Activated CD4-positive, alpha-beta T cell treated with anti-CD3 and anti-CD28 coated beads, Interleukin-2, amount 10 ng/mL, durations not matched to agents 24 days and 14 days (primary cell): ENCODE results near the gene COX5A. TPM values are rescaled to one million over a fixed set of nuclear protein-coding genes. Genes with fewer than 3 reads are reported as not detected.
"Not testable (repeated sequence)": the region's sequence is repeated elsewhere in the genome, so short reads cannot be mapped to it uniquely, and the experiment has no call there.

Experiments used
- DNase-seq: peaks from one replicate; pipeline ENCODE4 v3.0.0; 2022
- H3K27ac Mint-ChIP-seq: one replicate; pipeline ENCODE4 v1.8.0; 2022; ENCODE audit warnings: mild to moderate bottlenecking, mixed read lengths
- H3K27me3 Mint-ChIP-seq: one replicate; pipeline ENCODE4 v1.8.0; 2022; ENCODE audit warnings: mixed read lengths
- H3K36me3 Mint-ChIP-seq: one replicate; pipeline ENCODE4 v1.8.0; 2022; ENCODE audit warnings: low read depth, mild to moderate bottlenecking, mixed read lengths
- H3K4me1 Mint-ChIP-seq: one replicate; pipeline ENCODE4 v1.8.0; 2021; ENCODE audit warnings: mixed read lengths
- H3K4me3 Mint-ChIP-seq: one replicate; pipeline ENCODE4 v1.8.0; 2022; ENCODE audit warnings: mild to moderate bottlenecking, moderate library complexity, mixed read lengths
- H3K9me3 Mint-ChIP-seq: one replicate; pipeline ENCODE4 v1.8.0; 2021; ENCODE audit warnings: mixed read lengths
- intact Hi-C: fragments of 100-400 bp; cut with micrococcal nuclease; formaldehyde crosslinking; loops from one replicate; pipeline ENCODE4 v1.15.1; 2023
- total RNA-seq: library from RNA; stranded (reverse); gene quantifications from 2 replicates; pipeline ENCODE4 v1.2.3, GENCODE V29; 2022

COX5A gene
- total RNA-seq, 1 donor from 2014 or later = 317 TPM

GRCh38 chr15:74904190-74904805 is 33.6 kb downstream of the COX5A start:
- peaks cover 36% of the 10 kb centered on the region for H3K4me1 Mint-ChIP-seq
- no peaks in the 10 kb centered on the region for H3K27me3 Mint-ChIP-seq
- intact Hi-C loops = no loop called here
- peaks cover 41% of the 10 kb centered on the region for H3K36me3 Mint-ChIP-seq
- DNase-seq = no peak
- no peak overlapping the region for H3K27ac Mint-ChIP-seq
- H3K4me3 Mint-ChIP-seq = peak overlapping the region; percentile 64
- H3K9me3 Mint-ChIP-seq = no peaks in the 10 kb centered on the region

- peaks cover 39% of the 10 kb centered on the region for H3K36me3 Mint-ChIP-seq
- DNase-seq = no peak
- no peaks in the 10 kb centered on the region for H3K9me3 Mint-ChIP-seq
- H3K27me3 Mint-ChIP-seq = no peaks in the 10 kb centered on the region
- H3K4me1 Mint-ChIP-seq = peaks cover 36% of the 10 kb centered on the region
- intact Hi-C loops = no loop called here
- H3K4me3 Mint-ChIP-seq = no peak overlapping the region
- H3K27ac Mint-ChIP-seq = no peak overlapping the region
Measured at GRCh38 chr15:74903676-74904075, 34.2 kb downstream of the COX5A start.

- no peak for DNase-seq
- intact Hi-C loops = no loop called here
- Mint-ChIP-seq H3K9me3 (no peaks in the 10 kb centered on the region), H3K4me1 (peaks cover 34% of the 10 kb centered on the region), H3K27ac (no peak overlapping the region), H3K27me3 (no peaks in the 10 kb centered on the region), H3K4me3 (no peak overlapping the region), H3K36me3 (peaks cover 42% of the 10 kb centered on the region)
Measured at GRCh38 chr15:74902295-74903075, 35.4 kb downstream of the COX5A start.

- no peak overlapping the region for H3K4me3 Mint-ChIP-seq
- H3K9me3 Mint-ChIP-seq = no peaks in the 10 kb centered on the region
- intact Hi-C loops = loop anchor here (1.0 kb wide), 1 partner anchor 12 kb away; no protein-coding TSS in a partner anchor
- H3K4me1 Mint-ChIP-seq = peaks cover 26% of the 10 kb centered on the region
- peak; percentile 91 for DNase-seq
- no peaks in the 10 kb centered on the region for H3K27me3 Mint-ChIP-seq
- no peak overlapping the region for H3K27ac Mint-ChIP-seq
- peaks cover 48% of the 10 kb centered on the region for H3K36me3 Mint-ChIP-seq
Measured at GRCh38 chr15:74901612-74902063, 36.2 kb downstream of the COX5A start.

- peaks cover 50% of the 10 kb centered on the region for H3K36me3 Mint-ChIP-seq
Measured at GRCh38 chr15:74897300-74897701, 40.6 kb downstream of the COX5A start.

GRCh38 chr15:74896316-74896715 is 41.6 kb downstream of the COX5A start:
- Mint-ChIP-seq H3K4me3 (no peak overlapping the region), H3K27me3 (no peaks in the 10 kb centered on the region), H3K36me3 (peaks cover 56% of the 10 kb centered on the region), H3K9me3 (no peaks in the 10 kb centered on the region), H3K27ac (no peak overlapping the region), H3K4me1 (peaks cover 19% of the 10 kb centered on the region)
- DNase-seq = no peak
- intact Hi-C loops = no loop called here

More at GRCh38 chr15:74897300-74897701, 40.6 kb downstream of the COX5A start:
- intact Hi-C loops = no loop called here
- Mint-ChIP-seq H3K27me3 (no peaks in the 10 kb centered on the region), H3K4me1 (peaks cover 24% of the 10 kb centered on the region), H3K27ac (peak overlapping the region; percentile 29), H3K4me3 (no peak overlapping the region), H3K9me3 (no peaks in the 10 kb centered on the region)
- DNase-seq = no peak

- Mint-ChIP-seq H3K9me3 (no peaks in the 10 kb centered on the region), H3K4me1 (peaks cover 22% of the 10 kb centered on the region), H3K36me3 (peaks cover 58% of the 10 kb centered on the region), H3K27ac (no peak overlapping the region), H3K27me3 (no peaks in the 10 kb centered on the region), H3K4me3 (no peak overlapping the region)
- intact Hi-C loops = no loop called here
- no peak for DNase-seq
Measured at GRCh38 chr15:74895830-74896229, 42.0 kb downstream of the COX5A start.

- H3K4me3 Mint-ChIP-seq, H3K9me3 Mint-ChIP-seq, H3K27ac Mint-ChIP-seq, intact Hi-C loops, DNase-seq, H3K27me3 Mint-ChIP-seq: not testable (repeated sequence)
- peaks cover 53% of the 10 kb centered on the region for H3K36me3 Mint-ChIP-seq
- peaks cover 31% of the 10 kb centered on the region for H3K4me1 Mint-ChIP-seq
Measured at GRCh38 chr15:74894383-74894782, 43.5 kb downstream of the COX5A start.

GRCh38 chr15:74893627-74894026 is 44.2 kb downstream of the COX5A start:
- peak overlapping the region; percentile 69 for H3K4me3 Mint-ChIP-seq
- peaks cover 51% of the 10 kb centered on the region for H3K36me3 Mint-ChIP-seq
- no peaks in the 10 kb centered on the region for H3K27me3 Mint-ChIP-seq
- H3K4me1 Mint-ChIP-seq = peaks cover 38% of the 10 kb centered on the region
- H3K27ac Mint-ChIP-seq = peak overlapping the region; percentile 91
- no peaks in the 10 kb centered on the region for H3K9me3 Mint-ChIP-seq
- intact Hi-C loops = no loop called here
- peak; percentile 85 for DNase-seq

GRCh38 chr15:74892931-74893330 is 44.9 kb downstream of the COX5A start:
- Mint-ChIP-seq H3K4me1 (peaks cover 37% of the 10 kb centered on the region), H3K27me3 (no peaks in the 10 kb centered on the region), H3K36me3 (peaks cover 48% of the 10 kb centered on the region), H3K9me3 (no peaks in the 10 kb centered on the region), H3K4me3 (peak overlapping the region; percentile 69), H3K27ac (peak overlapping the region; percentile 91)
- DNase-seq = no peak
- intact Hi-C loops = no loop called here

GRCh38 chr15:74892313-74892712 is 45.6 kb downstream of the COX5A start:
- peaks cover 39% of the 10 kb centered on the region for H3K4me1 Mint-ChIP-seq
- intact Hi-C loops = no loop called here
- no peaks in the 10 kb centered on the region for H3K27me3 Mint-ChIP-seq
- no peak overlapping the region for H3K27ac Mint-ChIP-seq
- no peaks in the 10 kb centered on the region for H3K9me3 Mint-ChIP-seq
- H3K4me3 Mint-ChIP-seq = peak overlapping the region; percentile 27
- H3K36me3 Mint-ChIP-seq = peaks cover 45% of the 10 kb centered on the region
- DNase-seq = no peak

- no peak for DNase-seq
- peak overlapping the region; percentile 27 for H3K4me3 Mint-ChIP-seq
Measured at GRCh38 chr15:74891469-74891868, 46.4 kb downstream of the COX5A start.

GRCh38 chr15:74890665-74890960 is 47.3 kb downstream of the COX5A start:
- Mint-ChIP-seq H3K27ac (peak overlapping the region; percentile 84), H3K4me1 (peaks cover 39% of the 10 kb centered on the region), H3K36me3 (peaks cover 36% of the 10 kb centered on the region), H3K4me3 (peak overlapping the region; percentile 80), H3K9me3 (no peaks in the 10 kb centered on the region), H3K27me3 (no peaks in the 10 kb centered on the region)
- DNase-seq = no peak
- intact Hi-C loops = loop anchor here (1.0 kb wide), 1 partner anchor 16 kb away; the partner anchor contains the start of gene FAM219B

More at GRCh38 chr15:74891469-74891868, 46.4 kb downstream of the COX5A start:
- Mint-ChIP-seq H3K36me3 (peaks cover 39% of the 10 kb centered on the region), H3K27ac (peak overlapping the region; percentile 35), H3K27me3 (no peaks in the 10 kb centered on the region), H3K9me3 (no peaks in the 10 kb centered on the region), H3K4me1 (peaks cover 39% of the 10 kb centered on the region)
- intact Hi-C loops = no loop called here
